AG08396 (cell line): Measurements from ENCODE around the gene RRAS.

Source experiments
- DNase-seq: peaks from one replicate; pipeline ENCODE4 v3.0.0; 2012; ENCODE audit warnings: low spot score, mixed read lengths

RRAS gene

GRCh38 chr19:49677231-49677900 lies 37.4 kb upstream of the RRAS start, which contains the start of gene PRMT1:
Gene PRMT1 (plus strand): TSS chr19:49677271. CDS start chr19:49677281, 10 bp downstream.
- peak; percentile 59 for DNase-seq

GRCh38 chr19:49676784-49677230 lies 36.9 kb upstream of the RRAS start:
- DNase-seq, result peak; percentile 98

- DNase-seq, result peak; percentile 89
Measured at GRCh38 chr19:49676136-49676783, 36.3 kb upstream of the RRAS start.

GRCh38 chr19:49672131-49672919 lies 32.4 kb upstream of the RRAS start:
- DNase-seq, result peak; percentile 88

GRCh38 chr19:49669516-49669915 lies 29.6 kb upstream of the RRAS start:
- DNase-seq, result no peak

GRCh38 chr19:49667473-49667872 lies 27.5 kb upstream of the RRAS start:
- no peak for DNase-seq

- DNase-seq, result no peak
Measured at GRCh38 chr19:49666120-49666444, 26.1 kb upstream of the RRAS start.

GRCh38 chr19:49665351-49666119 lies 25.6 kb upstream of the RRAS start, which contains the start of the genes BCL2L12 and IRF3:
Gene BCL2L12 (plus strand): TSS chr19:49665933. CDS start chr19:49666693, 760 bp downstream.
Gene IRF3 (minus strand): TSS chr19:49665857. CDS start chr19:49664838, 1,019 bp downstream.
- peak; percentile 99 for DNase-seq

- no peak for DNase-seq
Measured at GRCh38 chr19:49665036-49665350, 25.1 kb upstream of the RRAS start.

GRCh38 chr19:49664171-49665035 lies 24.5 kb upstream of the RRAS start:
- DNase-seq, result peak; percentile 92

- no peak for DNase-seq
Measured at GRCh38 chr19:49663224-49663623, 23.3 kb upstream of the RRAS start.

- DNase-seq, result no peak
Measured at GRCh38 chr19:49662011-49662410, 22.1 kb upstream of the RRAS start.

GRCh38 chr19:49660338-49660961 lies 20.5 kb upstream of the RRAS start:
- DNase-seq, result no peak

GRCh38 chr19:49658566-49659442 lies 18.9 kb upstream of the RRAS start:
- no peak for DNase-seq

GRCh38 chr19:49658139-49658517 lies 18.2 kb upstream of the RRAS start:
- DNase-seq, result no peak

GRCh38 chr19:49657493-49658138 lies 17.7 kb upstream of the RRAS start:
- no peak for DNase-seq

- DNase-seq, result no peak
Measured at GRCh38 chr19:49656456-49657109, 16.6 kb upstream of the RRAS start.

- DNase-seq, result no peak
Measured at GRCh38 chr19:49655570-49656455, 15.9 kb upstream of the RRAS start.
